Muscle layer of colon (tissue), 2 donors: ENCODE results near the gene MLIP.

Experiments used
- H3K27ac ChIP-seq: one replicate; pipeline ENCODE4 v1.7.0; 2013; ENCODE audit warnings: low read depth, mild to moderate bottlenecking, low read length, moderate library complexity
- H3K27me3 ChIP-seq, 2 donors: one replicate each; pipeline ENCODE4 v1.7.0; 2013; ENCODE audit warnings: low read length in 2 of 2, mild to moderate bottlenecking in 2 of 2; ENCODE audit not compliant: insufficient read depth in 2 of 2, control insufficient read depth in 1 of 2
- H3K36me3 ChIP-seq: one replicate; pipeline ENCODE4 v1.7.0; 2013; ENCODE audit warnings: mild to moderate bottlenecking, low read length; ENCODE audit not compliant: insufficient read depth
- H3K4me1 ChIP-seq: one replicate; pipeline ENCODE4 v1.7.0; 2013; ENCODE audit warnings: mild to moderate bottlenecking, low read length; ENCODE audit not compliant: insufficient read depth
- H3K4me3 ChIP-seq, 2 donors: one replicate each; pipeline ENCODE4 v1.7.0; 2013; ENCODE audit warnings: low read length in 2 of 2, low read depth in 1 of 2, mild to moderate bottlenecking in 1 of 2, moderate library complexity in 1 of 2
- H3K9ac ChIP-seq: one replicate; pipeline ENCODE4 v1.7.0; 2013; ENCODE audit warnings: low read length
- H3K9me3 ChIP-seq: one replicate; pipeline ENCODE4 v1.7.0; 2013; ENCODE audit warnings: mild to moderate bottlenecking, low read length
- donor health status: abdominal sarcoma.
- donor health status: Adenocarcinoma of cecum.

Gene MLIP

GRCh38 chr6:54156650-54157250 is 45.5 kb downstream of the MLIP start:
- Histone ChIP-seq H3K4me1 (no peaks in the 10 kb centered on the region), H3K9ac (no peak overlapping the region)

GRCh38 chr6:54157405-54157804 is 46.2 kb downstream of the MLIP start:
- no peaks in the 10 kb centered on the region for H3K4me1 ChIP-seq
- no peaks in the 10 kb centered on the region for H3K36me3 ChIP-seq
- no peak overlapping the region for H3K9ac ChIP-seq
- H3K4me3 ChIP-seq = no peak overlapping the region
- no peaks in the 10 kb centered on the region for H3K27me3 ChIP-seq
- no peak overlapping the region for H3K27ac ChIP-seq
- no peaks in the 10 kb centered on the region for H3K9me3 ChIP-seq

More at GRCh38 chr6:54156650-54157250, 45.5 kb downstream of the MLIP start:
- Histone ChIP-seq H3K36me3 (no peaks in the 10 kb centered on the region), H3K4me3 (no peak overlapping the region), H3K27ac (no peak overlapping the region), H3K9me3 (no peaks in the 10 kb centered on the region), H3K27me3 (no peaks in the 10 kb centered on the region)

GRCh38 chr6:54173089-54173488 is 61.8 kb downstream of the MLIP start:
- Histone ChIP-seq H3K4me1 (no peaks in the 10 kb centered on the region), H3K4me3 (no peak overlapping the region), H3K36me3 (no peaks in the 10 kb centered on the region), H3K27ac (no peak overlapping the region), H3K9ac (no peak overlapping the region), H3K9me3 (no peaks in the 10 kb centered on the region), H3K27me3 (no peaks in the 10 kb centered on the region)

GRCh38 chr6:54179152-54179551 is 67.9 kb downstream of the MLIP start:
- no peak overlapping the region for H3K27ac ChIP-seq
- no peaks in the 10 kb centered on the region for H3K9me3 ChIP-seq
- H3K9ac ChIP-seq = no peak overlapping the region
- H3K4me1 ChIP-seq = no peaks in the 10 kb centered on the region
- H3K36me3 ChIP-seq = no peaks in the 10 kb centered on the region
- no peaks in the 10 kb centered on the region for H3K27me3 ChIP-seq
- H3K4me3 ChIP-seq = no peak overlapping the region

GRCh38 chr6:54183616-54184015 is 72.4 kb downstream of the MLIP start:
- Histone ChIP-seq H3K4me1 (no peaks in the 10 kb centered on the region), H3K27ac (no peak overlapping the region), H3K4me3 (no peak overlapping the region), H3K27me3 (no peaks in the 10 kb centered on the region), H3K9ac (no peak overlapping the region), H3K36me3 (no peaks in the 10 kb centered on the region), H3K9me3 (no peaks in the 10 kb centered on the region)

GRCh38 chr6:54185885-54186284 is 74.6 kb downstream of the MLIP start:
- Histone ChIP-seq H3K9me3 (no peaks in the 10 kb centered on the region), H3K9ac (no peak overlapping the region), H3K27me3 (no peaks in the 10 kb centered on the region), H3K4me1 (no peaks in the 10 kb centered on the region), H3K27ac (no peak overlapping the region), H3K36me3 (no peaks in the 10 kb centered on the region), H3K4me3 (no peak overlapping the region)

- Histone ChIP-seq H3K36me3 (no peaks in the 10 kb centered on the region), H3K4me3 (no peak overlapping the region), H3K9ac (no peak overlapping the region), H3K4me1 (no peaks in the 10 kb centered on the region), H3K27ac (no peak overlapping the region), H3K27me3 (no peaks in the 10 kb centered on the region), H3K9me3 (no peaks in the 10 kb centered on the region)
Observed at GRCh38 chr6:54188846-54189245, 77.6 kb downstream of the MLIP start.

GRCh38 chr6:54191461-54191860 is 80.2 kb downstream of the MLIP start:
- no peaks in the 10 kb centered on the region for H3K36me3 ChIP-seq
- no peak overlapping the region for H3K4me3 ChIP-seq
- H3K27me3 ChIP-seq = no peaks in the 10 kb centered on the region
- H3K9ac ChIP-seq = no peak overlapping the region
- H3K4me1 ChIP-seq = no peaks in the 10 kb centered on the region
- H3K27ac ChIP-seq = no peak overlapping the region
- H3K9me3 ChIP-seq = no peaks in the 10 kb centered on the region

- Histone ChIP-seq H3K36me3 (no peaks in the 10 kb centered on the region), H3K4me3 (no peak overlapping the region), H3K27me3 (no peaks in the 10 kb centered on the region), H3K9ac (no peak overlapping the region), H3K9me3 (no peaks in the 10 kb centered on the region), H3K27ac (no peak overlapping the region), H3K4me1 (no peaks in the 10 kb centered on the region)
Observed at GRCh38 chr6:54192993-54193392, 81.8 kb downstream of the MLIP start.

- Histone ChIP-seq H3K9me3 (no peaks in the 10 kb centered on the region), H3K27me3 (no peaks in the 10 kb centered on the region), H3K4me3 (no peak overlapping the region), H3K27ac (no peak overlapping the region), H3K36me3 (no peaks in the 10 kb centered on the region), H3K4me1 (no peaks in the 10 kb centered on the region), H3K9ac (no peak overlapping the region)
Observed at GRCh38 chr6:54193560-54193959, 82.3 kb downstream of the MLIP start.

GRCh38 chr6:54194067-54194466 is 82.8 kb downstream of the MLIP start:
- H3K27ac ChIP-seq = no peak overlapping the region

GRCh38 chr6:54195637-54196036 is 84.4 kb downstream of the MLIP start:
- H3K27ac ChIP-seq = no peak overlapping the region
- no peaks in the 10 kb centered on the region for H3K9me3 ChIP-seq
- H3K4me1 ChIP-seq = no peaks in the 10 kb centered on the region
- no peak overlapping the region for H3K4me3 ChIP-seq
- H3K9ac ChIP-seq = no peak overlapping the region
- no peaks in the 10 kb centered on the region for H3K27me3 ChIP-seq
- H3K36me3 ChIP-seq = no peaks in the 10 kb centered on the region

More at GRCh38 chr6:54194067-54194466, 82.8 kb downstream of the MLIP start:
- H3K27me3 ChIP-seq = no peaks in the 10 kb centered on the region
- no peaks in the 10 kb centered on the region for H3K4me1 ChIP-seq
- no peaks in the 10 kb centered on the region for H3K36me3 ChIP-seq
- no peak overlapping the region for H3K9ac ChIP-seq
- no peak overlapping the region for H3K4me3 ChIP-seq
- no peaks in the 10 kb centered on the region for H3K9me3 ChIP-seq
